Measurements from ENCODE around the gene ZNF608.

GRCh38 chr5:124696898-124697297 lies 49.5 kb downstream of the ZNF608 start:
- TF ChIP-seq CTCF (conservative IDR thresholded peaks at IDR 0.05 in 1 of 2, IDR thresholded peaks at IDR 0.05 in 1 of 2; ENCODE audit: extremely low read depth in 1 of 2, insufficient read depth in 1 of 2, low read depth in 1 of 2, low read length in 2 of 2) = no peak
- no peak for TF ChIP-seq EZH2 (IDR thresholded peaks at IDR 0.05; ENCODE audit: borderline replicate concordance, low read length)
